Smooth muscle cell (in vitro differentiated cells): ENCODE results near the gene CCDC157. TPM values are rescaled to one million over a fixed set of nuclear protein-coding genes. Genes with fewer than 3 reads are reported as not detected.
A peak's percentile ranks its signal among the peaks of the same experiment; 100 is the strongest.

Experiments used
- DNase-seq: peaks from one replicate; lab custom pipeline; 2025; ENCODE audit not compliant: unreplicated experiment; lab: John Stamatoyannopoulos, UW
- H2AFZ ChIP-seq: fragments of 200-600 bp; sonication (generic); 2 replicates; pipeline ENCODE4 v1.6.0; 2016; ENCODE audit warnings: antibody characterized with exemption, low read depth, mild to moderate bottlenecking
- H3F3A ChIP-seq: fragments of 200-600 bp; sonication (generic); 2 replicates; pipeline ENCODE4 v1.6.0; 2017; ENCODE audit warnings: antibody characterized with exemption, low read depth
- H3K27ac ChIP-seq: fragments of 200-600 bp; sonication (generic); 2 replicates; pipeline ENCODE4 v1.5.1; 2016; ENCODE audit warnings: low read depth, mild to moderate bottlenecking
- H3K27me3 ChIP-seq: fragments of 200-600 bp; sonication (generic); 2 replicates; pipeline ENCODE4 v1.6.1; 2016; ENCODE audit warnings: low read depth, mild to moderate bottlenecking
- H3K36me3 ChIP-seq: fragments of 200-600 bp; sonication (generic); 2 replicates; pipeline ENCODE4 v1.5.1; 2016; ENCODE audit warnings: low read depth
- H3K4me1 ChIP-seq: fragments of 200-600 bp; sonication (generic); 2 replicates; pipeline ENCODE4 v1.5.1; 2016; ENCODE audit warnings: low read depth
- H3K4me2 ChIP-seq: fragments of 200-600 bp; sonication (generic); 2 replicates; pipeline ENCODE4 v1.6.0; 2016; ENCODE audit warnings: mild to moderate bottlenecking
- H3K4me3 ChIP-seq: fragments of 200-600 bp; sonication (generic); 2 replicates; pipeline ENCODE4 v1.5.1; 2016; ENCODE audit warnings: mild to moderate bottlenecking
- H3K79me2 ChIP-seq: fragments of 200-600 bp; sonication (generic); 2 replicates; pipeline ENCODE4 v1.6.0; 2016; ENCODE audit warnings: low read depth, mild to moderate bottlenecking
- H3K9ac ChIP-seq: fragments of 200-600 bp; sonication (generic); 2 replicates; pipeline ENCODE4 v1.6.0; 2016; ENCODE audit warnings: low read depth
- H3K9me3 ChIP-seq: fragments of 200-600 bp; sonication (generic); replicated peaks from 2 replicates; pipeline ENCODE4 v1.5.1; 2016; ENCODE audit warnings: low read depth
- H4K20me1 ChIP-seq: fragments of 200-600 bp; sonication (generic); 2 replicates; pipeline ENCODE4 v1.6.0; 2016; ENCODE audit warnings: low read depth
- WGBS: methylation state at CpG from one replicate; pipeline ENCODE4 v1.1.7; 2016; ENCODE audit warnings: low lambda C conversion rate; 5-methylcytosine and 5-hydroxymethylcytosine counted together
- polyA plus RNA-seq: library from polyadenylated mRNA; unstranded; fragments of >200 nt; fragmentation: Nextera tagmentation; extraction: Ambion mirVana; gene quantifications from 2 replicates; pipeline ENCODE4 v1.2.1, GENCODE V29; 2016
- total RNA-seq: library from RNA; depleted of rRNA; stranded (reverse); fragments of >200 nt; gene quantifications from 2 replicates; pipeline ENCODE4 v1.2.3, GENCODE V29; 2014
- TF ChIP-seq, protein P1 (sequence below): fragments of 200-600 bp; sonication (generic); IDR thresholded peaks from 2 replicates; pipeline ENCODE4 v1.5.1; 2017; ENCODE audit warnings: borderline replicate concordance, mild to moderate bottlenecking, antibody characterized with exemption; ENCODE audit not compliant: insufficient read depth, poor library complexity, severe bottlenecking

Gene CCDC157
- total RNA-seq (1.5 and 4.8 TPM in 2 replicates), polyA plus RNA-seq (2.5 and 6.0 TPM in 2 replicates)

DNA sequence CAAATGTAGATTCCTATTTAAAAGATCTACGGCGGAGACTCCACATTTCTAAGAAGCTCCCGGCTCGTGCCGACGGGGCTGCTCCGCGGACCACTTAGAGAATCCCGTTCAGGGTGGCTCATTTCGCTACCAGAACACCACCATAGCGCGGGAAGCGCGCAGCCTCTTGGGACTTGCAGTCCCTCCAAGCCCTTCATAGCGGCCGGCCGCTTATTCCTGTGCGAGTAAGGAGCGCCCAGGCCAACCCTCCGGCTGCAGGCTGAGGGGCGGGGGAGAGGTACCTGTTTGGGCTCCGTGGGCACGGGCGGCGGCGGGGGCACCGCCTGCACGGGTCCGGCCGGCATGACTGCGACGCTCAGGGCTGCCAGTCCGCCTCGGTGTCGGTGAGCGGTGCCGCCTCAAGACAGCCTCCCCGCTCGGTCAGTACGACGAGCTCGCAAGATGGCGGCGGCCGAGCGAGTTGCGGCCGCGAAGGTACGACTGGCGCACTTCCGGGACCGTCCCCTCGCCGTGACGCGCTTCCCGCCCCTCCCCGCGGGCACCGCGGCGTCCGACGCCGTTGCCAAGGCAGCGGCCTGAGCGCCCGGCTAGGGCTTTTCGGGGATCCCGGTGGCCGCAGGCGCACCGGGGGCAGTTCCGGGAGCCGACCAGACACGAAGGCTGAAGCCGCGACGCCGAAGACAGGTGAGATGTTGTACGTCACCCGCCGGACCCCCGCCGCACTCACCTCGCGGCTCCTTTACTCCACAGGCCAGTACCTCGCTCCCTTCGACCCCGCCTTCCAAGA is at the start of gene CCDC157, which contains the start of gene SF3A1:
CCDC157 (plus strand) TSS at position 559 of the 787 bp plus-strand sequence. CDS start 8,994 bp downstream, outside the sequence.
SF3A1 (minus strand) TSS at position 446 of the 787 bp plus-strand sequence; CDS start at position 344, 102 bp downstream.
- peaks cover 41% of the 10 kb centered on the region for H3K79me2 ChIP-seq
- peak; percentile 82 for DNase-seq
- no peaks in the 10 kb centered on the region for H3K27me3 ChIP-seq
- no peaks in the 10 kb centered on the region for H3K36me3 ChIP-seq
- peak within 1 kb of the TSS; percentile 94 for H3K27ac ChIP-seq
- under 1% methylated on average over 65 of the region's 91 CpGs for WGBS
- H4K20me1 ChIP-seq = peaks cover 45% of the 10 kb centered on the region
- H2AFZ ChIP-seq = peak within 1 kb of the TSS; percentile 79
- H3K9ac ChIP-seq = peak within 1 kb of the TSS; percentile 94
- peak within 1 kb of the TSS; percentile 80 for H3K4me3 ChIP-seq
- H3F3A ChIP-seq = no peaks in the 10 kb centered on the region
- TF ChIP-seq, protein P1, sequence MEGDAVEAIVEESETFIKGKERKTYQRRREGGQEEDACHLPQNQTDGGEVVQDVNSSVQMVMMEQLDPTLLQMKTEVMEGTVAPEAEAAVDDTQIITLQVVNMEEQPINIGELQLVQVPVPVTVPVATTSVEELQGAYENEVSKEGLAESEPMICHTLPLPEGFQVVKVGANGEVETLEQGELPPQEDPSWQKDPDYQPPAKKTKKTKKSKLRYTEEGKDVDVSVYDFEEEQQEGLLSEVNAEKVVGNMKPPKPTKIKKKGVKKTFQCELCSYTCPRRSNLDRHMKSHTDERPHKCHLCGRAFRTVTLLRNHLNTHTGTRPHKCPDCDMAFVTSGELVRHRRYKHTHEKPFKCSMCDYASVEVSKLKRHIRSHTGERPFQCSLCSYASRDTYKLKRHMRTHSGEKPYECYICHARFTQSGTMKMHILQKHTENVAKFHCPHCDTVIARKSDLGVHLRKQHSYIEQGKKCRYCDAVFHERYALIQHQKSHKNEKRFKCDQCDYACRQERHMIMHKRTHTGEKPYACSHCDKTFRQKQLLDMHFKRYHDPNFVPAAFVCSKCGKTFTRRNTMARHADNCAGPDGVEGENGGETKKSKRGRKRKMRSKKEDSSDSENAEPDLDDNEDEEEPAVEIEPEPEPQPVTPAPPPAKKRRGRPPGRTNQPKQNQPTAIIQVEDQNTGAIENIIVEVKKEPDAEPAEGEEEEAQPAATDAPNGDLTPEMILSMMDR = no peak
- peak within 1 kb of the TSS; percentile 99 for H3K4me2 ChIP-seq
- peaks cover 18% of the 10 kb centered on the region for H3K4me1 ChIP-seq
- no peaks in the 10 kb centered on the region for H3K9me3 ChIP-seq

- Histone ChIP-seq H3F3A (peaks cover 38% of the 10 kb centered on the region), H3K79me2 (peaks cover 80% of the 10 kb centered on the region), H3K9me3 (no peaks in the 10 kb centered on the region), H3K4me2 (no peak overlapping the region), H3K4me3 (no peak overlapping the region), H2AFZ (no peak overlapping the region), H3K27me3 (no peaks in the 10 kb centered on the region), H3K4me1 (peaks cover 13% of the 10 kb centered on the region), H4K20me1 (peaks cover 100% of the 10 kb centered on the region), H3K9ac (no peak overlapping the region), H3K27ac (no peak overlapping the region), H3K36me3 (no peaks in the 10 kb centered on the region)
- TF ChIP-seq, protein P1 = no peak
- no peak for DNase-seq
- WGBS = 96% methylated on average over 4 of the region's 4 CpGs
These were observed 49.7 kb upstream of the CCDC157 start for GRCh38 chr22:30307041-30307574.

DNA sequence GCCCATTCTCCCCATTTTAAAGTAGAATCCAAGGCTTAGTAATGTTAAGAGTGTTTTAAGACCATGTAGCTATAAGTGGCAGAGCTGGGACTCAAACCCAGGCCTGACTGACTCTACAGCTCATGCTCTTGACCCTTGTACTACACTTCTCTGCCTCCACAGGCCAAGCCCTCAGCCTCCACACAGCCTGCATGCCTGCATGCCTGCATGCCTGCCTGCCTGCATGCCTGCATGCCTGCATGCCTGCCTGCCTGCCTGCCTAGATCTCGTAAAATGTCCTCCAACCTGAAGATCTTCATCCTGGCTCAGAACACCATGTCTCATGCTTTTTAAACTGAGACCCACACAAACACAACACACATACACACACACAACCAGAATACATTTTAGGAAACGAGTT is 48.7 kb upstream of the CCDC157 start:
- Histone ChIP-seq H3F3A (peaks cover 39% of the 10 kb centered on the region), H3K9ac (no peak overlapping the region), H3K9me3 (no peaks in the 10 kb centered on the region), H3K36me3 (no peaks in the 10 kb centered on the region), H4K20me1 (peaks cover 100% of the 10 kb centered on the region), H2AFZ (no peak overlapping the region), H3K79me2 (peaks cover 90% of the 10 kb centered on the region), H3K27ac (peak overlapping the region; percentile 30), H3K4me2 (no peak overlapping the region), H3K4me1 (peaks cover 20% of the 10 kb centered on the region), H3K27me3 (no peaks in the 10 kb centered on the region), H3K4me3 (no peak overlapping the region)
- WGBS = 73% methylated on average over 2 of the region's 2 CpGs
- TF ChIP-seq, protein P1 = no peak
- no peak for DNase-seq
